Fibroblast of the aortic adventitia (primary cell): ENCODE data around the gene CNPPD1. TPM values are rescaled to one million over a fixed set of nuclear protein-coding genes. Genes with fewer than 3 reads are reported as not detected.
A peak's percentile ranks its signal among the peaks of the same experiment; 100 is the strongest.

Experiments used
- DNase-seq: peaks from one replicate; pipeline ENCODE4 v3.0.0-alpha.2; 2010; ENCODE audit warnings: low read depth
- H3K4me3 ChIP-seq: 2 replicates; pipeline ENCODE4 v1.5.1; 2011; ENCODE audit warnings: low read depth, mild to moderate bottlenecking, control low read depth, low read length, moderate library complexity
- total RNA-seq: library from RNA; depleted of rRNA; stranded (reverse); fragments of >200 nt; gene quantifications from 2 replicates; pipeline ENCODE4 v1.2.3, GENCODE V29; 2012; ENCODE audit warnings: low replicate concordance
- TF ChIP-seq, protein P1 (sequence below): IDR thresholded peaks from 2 replicates; pipeline ENCODE4 v1.5.1; 2011; ENCODE audit warnings: mild to moderate bottlenecking, low read length, control low read depth, inconsistent platforms; ENCODE audit not compliant: insufficient read depth

The CNPPD1 gene
- total RNA-seq, 1 donor, result 25.7 TPM

DNA sequence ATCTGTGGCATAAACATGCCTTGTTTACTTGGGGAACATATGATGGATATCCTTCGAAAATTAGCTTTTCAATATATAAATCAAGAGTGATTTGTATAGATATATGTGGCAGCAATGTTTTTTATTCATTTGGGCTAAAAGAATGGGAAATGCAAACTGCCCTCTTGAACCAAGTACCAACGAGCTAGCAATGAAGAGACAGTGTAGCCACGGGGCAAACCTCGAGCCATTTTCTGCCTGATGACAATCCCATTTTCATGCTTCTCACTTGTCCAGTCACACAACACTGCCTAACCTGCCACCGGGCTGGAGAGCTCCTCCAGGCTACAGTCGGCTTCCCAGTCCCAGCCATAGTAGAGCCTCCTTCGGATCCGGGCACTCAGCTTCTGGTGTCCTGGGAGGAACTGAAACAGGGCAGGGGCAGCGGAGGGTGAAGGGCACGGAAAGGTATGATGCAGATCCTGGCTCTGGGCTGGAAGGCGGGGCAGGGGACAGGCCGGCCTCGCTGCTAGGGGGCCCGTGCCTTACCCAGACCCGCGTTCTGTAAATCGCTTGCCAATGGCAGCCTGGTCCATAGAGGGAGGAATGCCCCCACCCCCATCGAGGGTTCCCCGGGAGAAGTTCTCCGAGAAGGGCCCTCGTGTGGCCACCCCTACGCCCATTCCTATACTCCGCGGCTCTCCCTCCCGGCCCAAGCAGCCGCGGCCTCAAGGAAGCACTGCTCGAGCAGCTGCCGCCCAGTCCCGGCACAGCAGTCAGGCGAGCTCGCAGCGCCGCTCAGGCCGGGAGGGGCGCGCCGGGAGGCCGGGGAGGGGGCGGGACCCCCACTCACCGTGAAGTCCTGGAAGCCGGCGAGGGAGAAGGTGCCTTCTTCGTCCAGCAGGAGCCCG lies 552 bp downstream of the CNPPD1 start:
- peak overlapping the region; percentile 95 for H3K4me3 ChIP-seq
- peak; percentile 28 for DNase-seq
- TF ChIP-seq, protein P1, sequence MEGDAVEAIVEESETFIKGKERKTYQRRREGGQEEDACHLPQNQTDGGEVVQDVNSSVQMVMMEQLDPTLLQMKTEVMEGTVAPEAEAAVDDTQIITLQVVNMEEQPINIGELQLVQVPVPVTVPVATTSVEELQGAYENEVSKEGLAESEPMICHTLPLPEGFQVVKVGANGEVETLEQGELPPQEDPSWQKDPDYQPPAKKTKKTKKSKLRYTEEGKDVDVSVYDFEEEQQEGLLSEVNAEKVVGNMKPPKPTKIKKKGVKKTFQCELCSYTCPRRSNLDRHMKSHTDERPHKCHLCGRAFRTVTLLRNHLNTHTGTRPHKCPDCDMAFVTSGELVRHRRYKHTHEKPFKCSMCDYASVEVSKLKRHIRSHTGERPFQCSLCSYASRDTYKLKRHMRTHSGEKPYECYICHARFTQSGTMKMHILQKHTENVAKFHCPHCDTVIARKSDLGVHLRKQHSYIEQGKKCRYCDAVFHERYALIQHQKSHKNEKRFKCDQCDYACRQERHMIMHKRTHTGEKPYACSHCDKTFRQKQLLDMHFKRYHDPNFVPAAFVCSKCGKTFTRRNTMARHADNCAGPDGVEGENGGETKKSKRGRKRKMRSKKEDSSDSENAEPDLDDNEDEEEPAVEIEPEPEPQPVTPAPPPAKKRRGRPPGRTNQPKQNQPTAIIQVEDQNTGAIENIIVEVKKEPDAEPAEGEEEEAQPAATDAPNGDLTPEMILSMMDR, result no peak

DNA sequence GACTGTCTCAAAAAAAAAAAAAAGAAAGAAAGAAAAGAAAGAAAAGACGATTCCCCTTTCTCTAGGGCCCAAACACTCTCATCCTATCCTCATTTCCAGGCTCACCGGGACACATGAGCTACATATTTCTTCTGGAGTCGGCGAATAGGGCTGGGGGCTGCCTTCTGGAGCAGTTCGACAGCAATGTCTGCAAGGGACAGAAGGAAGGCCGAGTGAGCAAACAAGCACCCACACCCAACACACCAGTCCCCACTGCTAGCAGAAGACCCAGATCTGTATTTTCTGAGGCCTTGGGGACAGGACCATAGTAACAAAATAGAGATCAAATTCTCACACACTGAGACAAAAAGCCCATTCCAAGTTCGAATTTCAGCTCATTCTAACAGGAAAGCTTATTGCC lies 1.2 kb downstream of the CNPPD1 start:
- H3K4me3 ChIP-seq, result peak overlapping the region; percentile 95
- TF ChIP-seq, protein P1, result no peak
- DNase-seq, result no peak

DNA sequence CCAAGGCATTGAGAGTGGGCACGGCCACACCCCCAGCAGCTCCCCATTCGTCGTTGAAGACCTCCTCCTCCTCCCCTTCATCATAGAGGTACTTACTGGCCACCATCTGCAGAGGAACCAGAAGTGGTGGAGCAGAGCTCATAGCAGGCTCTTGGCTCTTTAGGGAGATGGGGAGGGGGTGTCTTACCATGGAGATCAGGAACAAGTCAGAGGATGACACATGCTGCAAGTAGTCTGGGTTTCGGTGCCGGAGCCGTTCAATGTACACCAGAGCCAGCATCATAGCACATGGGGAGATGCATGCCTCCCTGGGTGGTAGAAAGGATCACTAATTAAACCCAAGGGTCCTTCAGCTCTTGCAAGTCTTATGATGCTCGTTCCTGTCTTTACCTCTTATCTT lies 1.9 kb downstream of the CNPPD1 start:
- H3K4me3 ChIP-seq, result no peak overlapping the region
- DNase-seq, result no peak
- TF ChIP-seq, protein P1, result no peak

DNA sequence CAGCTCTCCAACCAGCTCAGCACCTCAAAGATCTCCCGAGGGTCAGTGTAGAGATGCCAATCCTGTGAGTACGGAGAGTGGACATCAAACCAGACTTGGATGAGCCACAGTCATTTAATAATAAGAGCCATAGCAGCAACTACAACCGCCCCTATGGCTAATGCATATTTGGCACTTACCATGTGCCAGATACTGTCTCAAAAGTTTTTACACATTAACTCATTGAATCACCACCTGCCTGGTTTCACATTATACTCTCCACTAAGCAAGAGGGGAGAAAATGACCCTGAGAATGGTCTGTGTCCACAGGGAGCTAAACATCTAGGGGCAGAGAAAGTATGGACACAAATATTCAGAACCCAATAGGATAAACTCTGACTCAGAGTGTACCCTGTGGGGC lies 2.6 kb downstream of the CNPPD1 start:
- no peak overlapping the region for H3K4me3 ChIP-seq
- TF ChIP-seq, protein P1, result no peak
- no peak for DNase-seq

DNA sequence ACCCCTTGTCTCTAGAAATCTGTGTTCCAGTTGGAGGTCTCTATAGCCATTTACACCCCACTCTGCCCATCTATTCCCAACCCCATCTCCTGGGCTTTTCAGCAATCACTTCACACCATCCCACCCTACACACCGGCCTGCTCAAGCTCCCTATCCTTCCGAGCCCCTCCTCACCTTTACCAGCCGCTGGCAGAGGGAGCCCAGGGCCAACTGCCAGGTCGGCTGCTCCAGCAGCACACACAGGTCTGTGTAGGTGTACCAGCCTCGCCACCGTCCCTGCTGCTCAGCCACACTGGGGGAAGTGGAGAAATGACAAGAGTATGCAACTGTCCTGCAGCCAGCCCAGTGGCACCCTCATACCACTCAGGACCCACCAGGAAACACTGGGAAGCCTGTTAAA lies 3.5 kb downstream of the CNPPD1 start:
- TF ChIP-seq, protein P1, result no peak
- DNase-seq, result no peak
- H3K4me3 ChIP-seq, result no peak overlapping the region

DNA sequence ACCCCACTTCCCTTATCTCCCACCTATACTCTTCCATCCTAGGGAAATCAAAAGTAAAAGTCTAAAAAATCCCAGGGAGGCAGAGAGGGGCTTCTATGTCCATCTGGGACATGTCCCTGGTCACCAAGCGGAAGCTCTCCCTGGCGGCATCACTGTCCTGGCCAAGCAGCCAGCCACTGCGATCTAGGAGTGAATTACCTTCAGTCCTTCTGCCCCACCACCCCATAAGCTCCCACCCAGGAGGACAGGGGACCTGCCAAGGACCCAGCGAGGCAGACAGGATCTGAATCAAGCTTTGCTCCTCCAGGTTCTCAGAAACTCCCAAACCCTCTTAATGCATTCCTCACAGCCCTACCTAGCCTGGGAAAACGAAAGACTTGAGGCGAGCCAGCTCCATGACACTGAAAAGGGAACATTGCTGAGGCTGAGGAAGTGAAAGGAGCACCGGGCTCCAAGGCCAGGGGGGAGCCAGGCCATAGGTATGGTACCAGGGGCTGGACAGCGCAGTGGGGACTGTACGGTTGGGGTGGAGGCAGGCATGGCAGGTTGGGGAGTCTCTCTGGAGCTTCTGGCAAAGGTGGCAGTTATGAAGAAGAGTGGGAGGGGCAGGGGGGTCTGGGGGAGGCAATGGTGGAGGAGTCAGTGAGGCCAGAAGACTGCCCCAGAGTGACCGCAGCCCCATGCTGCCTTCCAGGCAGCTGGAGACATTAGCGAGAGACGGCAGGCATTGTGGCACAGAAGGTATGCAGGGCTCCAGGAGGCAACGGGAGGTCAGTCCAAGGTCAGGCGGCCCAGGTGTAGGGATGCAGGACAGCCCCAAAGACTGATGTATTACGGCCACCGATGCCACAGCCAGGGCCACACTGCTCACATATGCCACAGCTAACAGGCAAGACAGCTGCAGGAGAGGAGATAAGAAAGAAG lies 4.2 kb downstream of the CNPPD1 start:
- H3K4me3 ChIP-seq, result no peak overlapping the region
- DNase-seq, result no peak
- TF ChIP-seq, protein P1, result no peak
